GM19452 (cell line): ENCODE results near the gene KLHL14.

Experiments
- ATAC-seq: cut with Tn5 transposase; IDR thresholded peaks from one replicate; pipeline ENCODE4 v1.9.1; 2021; ENCODE audit not compliant: unreplicated experiment

KLHL14 gene

GRCh38 chr18:32724071-32724749 lies 48.6 kb downstream of the KLHL14 start:
- no peak for ATAC-seq

GRCh38 chr18:32722279-32722678 lies 50.5 kb downstream of the KLHL14 start:
- no peak for ATAC-seq

DNA sequence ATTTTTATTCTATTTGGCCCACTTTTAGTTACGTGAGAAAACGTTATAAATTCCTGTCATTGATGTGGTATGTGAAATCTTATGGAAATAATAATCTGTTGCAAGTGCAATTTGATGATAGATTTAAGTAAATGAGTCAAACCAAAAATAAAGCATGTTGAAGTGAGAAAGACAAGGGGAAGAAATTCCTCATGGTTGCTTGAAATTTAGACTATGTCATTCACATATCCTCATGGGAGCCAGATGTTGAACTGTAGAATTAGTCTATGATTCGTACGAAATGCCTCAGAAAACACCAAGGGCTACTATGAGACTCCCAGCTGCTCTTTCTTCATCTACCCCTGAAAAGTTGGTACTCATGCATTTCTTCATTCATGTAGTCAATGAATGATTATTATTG lies 55.7 kb downstream of the KLHL14 start:
- no peak for ATAC-seq

GRCh38 chr18:32714571-32715148 lies 58.2 kb downstream of the KLHL14 start:
- ATAC-seq = peak; percentile 95

DNA sequence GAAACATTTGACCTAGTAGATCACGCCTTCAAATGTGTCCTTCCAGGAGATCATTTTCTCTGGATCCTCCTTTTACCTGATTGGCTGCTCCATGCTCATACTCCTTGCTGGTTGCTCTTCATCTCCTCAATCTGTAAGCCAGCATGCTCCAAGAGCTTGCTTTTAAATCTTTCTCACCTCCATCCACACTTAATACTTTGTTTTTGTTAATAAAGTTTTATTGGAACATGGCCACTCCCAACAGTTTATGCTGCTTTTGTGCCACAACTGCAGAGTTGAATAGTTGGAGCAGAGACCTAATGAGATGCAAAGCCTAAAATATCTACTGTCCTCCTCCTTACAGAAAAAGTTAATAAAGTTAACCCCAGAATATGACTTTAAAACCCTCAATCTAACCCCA lies 60.0 kb downstream of the KLHL14 start:
- ATAC-seq = no peak

- no peak for ATAC-seq
Observed at GRCh38 chr18:32711862-32712261, 61.0 kb downstream of the KLHL14 start.

DNA sequence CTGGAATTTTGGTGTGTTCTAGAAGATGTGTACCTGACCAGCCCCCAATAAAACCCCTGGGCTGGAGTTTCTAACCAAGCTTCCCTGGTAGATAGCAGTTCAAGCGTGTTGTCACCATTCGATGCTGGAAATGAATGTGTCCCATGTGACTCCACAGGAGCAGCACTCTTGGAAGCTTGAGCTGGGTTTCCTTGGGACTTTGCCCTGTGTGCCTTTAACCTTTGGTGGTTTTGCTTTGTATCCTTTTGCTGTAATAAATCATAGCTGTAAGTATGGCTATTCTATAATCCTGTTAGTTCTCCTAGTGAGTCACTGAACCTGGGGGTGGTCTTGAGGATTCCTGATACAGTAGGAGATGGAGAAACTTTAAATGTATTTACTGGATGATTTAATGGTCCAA lies 65.2 kb downstream of the KLHL14 start:
- ATAC-seq = no peak

DNA sequence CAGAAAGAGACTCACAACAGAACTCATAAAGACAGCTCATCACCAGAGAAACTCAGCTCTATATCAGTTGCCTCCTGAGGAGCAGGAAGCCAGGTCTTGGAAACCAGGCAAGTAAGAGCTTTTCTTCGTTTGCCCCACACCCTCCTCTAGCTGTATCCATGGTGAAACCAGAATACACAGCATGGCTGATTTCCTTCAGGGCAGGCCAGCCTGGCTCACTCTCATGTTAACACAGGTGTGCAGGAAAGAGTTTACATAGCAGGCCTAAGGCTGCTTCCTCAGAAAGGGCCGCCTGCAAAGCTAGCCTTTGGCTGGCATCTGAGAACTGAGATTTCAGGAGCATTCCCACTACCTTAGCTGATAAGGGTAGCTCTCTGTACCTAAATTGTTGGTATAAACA lies 65.7 kb downstream of the KLHL14 start:
- ATAC-seq = no peak

- ATAC-seq = no peak
Observed at GRCh38 chr18:32701313-32701712, 71.5 kb downstream of the KLHL14 start.

DNA sequence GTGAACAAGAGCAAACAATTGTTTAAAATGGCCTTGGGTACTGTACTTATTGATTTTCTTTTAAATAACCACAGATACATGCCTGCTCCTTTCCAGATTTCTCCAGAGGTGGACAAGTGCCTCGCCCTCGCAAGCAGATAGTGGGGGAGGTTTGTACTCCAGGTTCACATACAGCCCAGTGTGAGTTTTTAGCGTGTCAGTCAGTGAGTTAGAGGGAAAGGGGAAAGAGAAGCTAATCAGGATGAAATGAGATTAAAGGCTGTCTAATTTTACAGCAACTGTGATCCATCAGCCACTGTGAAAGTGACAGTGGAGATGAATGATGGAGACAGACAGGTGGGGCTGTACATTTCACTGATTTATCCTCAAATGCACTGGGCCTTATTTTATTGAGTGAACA lies 74.7 kb downstream of the KLHL14 start:
- no peak for ATAC-seq

- ATAC-seq = no peak
Observed at GRCh38 chr18:32696376-32696775, 76.4 kb downstream of the KLHL14 start.

- ATAC-seq = no peak
Observed at GRCh38 chr18:32695534-32695933, 77.3 kb downstream of the KLHL14 start.

DNA sequence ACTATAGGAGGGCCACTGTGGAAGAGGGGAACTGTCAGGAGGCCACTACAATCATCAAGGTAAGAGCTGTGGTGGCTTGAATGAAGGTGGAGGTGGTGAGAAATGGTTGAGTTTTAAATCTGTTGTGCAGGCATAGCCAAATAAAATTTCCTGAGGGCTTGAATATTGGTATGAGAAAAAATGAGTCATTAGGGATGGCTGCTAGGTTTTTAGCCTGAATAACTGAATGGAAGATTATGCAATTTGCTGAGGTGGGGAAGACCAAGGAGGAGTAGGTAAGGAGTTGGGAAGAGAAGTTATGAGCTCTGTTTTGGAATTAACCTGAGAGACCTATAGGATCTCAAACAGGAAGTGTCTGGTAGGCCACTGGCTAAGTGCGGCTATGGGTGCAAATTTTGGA lies 84.0 kb downstream of the KLHL14 start:
- ATAC-seq = no peak

GRCh38 chr18:32684940-32685339 lies 87.9 kb downstream of the KLHL14 start:
- ATAC-seq = no peak

DNA sequence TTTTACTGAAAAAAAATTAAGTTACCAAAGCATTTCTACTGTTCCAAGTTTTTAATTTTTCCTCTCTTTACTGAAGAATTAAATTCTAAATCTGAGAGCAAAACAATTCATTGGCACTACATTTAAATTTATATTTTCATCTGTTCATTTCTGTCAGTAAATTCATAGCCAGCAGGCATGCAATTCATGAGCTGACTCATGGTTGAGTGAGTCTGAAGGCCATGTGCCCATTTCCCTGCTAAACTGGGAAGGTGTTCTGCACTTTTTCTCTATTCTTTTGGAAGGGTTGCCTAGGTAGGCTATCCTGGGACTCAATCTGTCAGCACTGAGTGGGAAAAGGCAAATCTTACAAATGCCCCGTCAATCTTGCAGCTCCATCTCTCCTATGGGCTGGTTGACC lies 88.7 kb downstream of the KLHL14 start:
- no peak for ATAC-seq

DNA sequence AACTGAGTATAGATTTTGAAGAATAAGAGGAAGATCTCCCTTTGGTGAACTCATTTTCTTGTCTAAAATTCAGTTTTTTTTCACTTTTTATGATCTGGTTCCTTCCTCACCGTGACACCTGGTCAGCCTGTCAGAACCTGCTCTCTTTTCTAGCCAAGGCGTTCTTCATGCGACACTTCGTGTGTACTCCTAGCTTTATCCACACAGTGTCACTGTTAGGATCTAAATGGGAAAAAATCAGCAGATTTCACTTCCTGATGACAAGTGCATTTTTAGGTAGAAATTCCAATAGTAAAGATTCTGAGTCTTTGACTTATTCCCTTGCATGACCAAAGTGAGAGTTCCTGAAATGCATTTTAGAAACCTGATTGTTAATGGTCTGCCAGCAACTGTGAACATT lies 89.8 kb downstream of the KLHL14 start:
- no peak for ATAC-seq

DNA sequence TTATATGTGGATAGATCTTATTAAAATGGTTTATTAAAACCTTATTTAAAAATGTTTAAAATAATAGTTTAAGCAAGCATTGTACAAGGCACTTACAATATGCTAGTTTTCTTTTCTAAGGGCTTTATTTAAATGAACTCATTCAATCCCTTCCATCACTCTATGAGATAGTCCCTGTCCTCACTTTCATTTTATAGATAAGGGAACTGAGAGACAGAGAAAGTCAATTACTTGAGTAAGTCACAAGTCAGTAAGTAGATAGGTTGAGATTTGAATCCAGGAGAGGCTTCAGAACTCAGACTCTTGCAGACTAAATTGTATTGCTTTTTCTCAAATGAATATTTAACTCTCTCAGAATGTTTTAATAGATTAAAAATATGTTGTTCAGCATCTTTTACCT lies 95.2 kb downstream of the KLHL14 start:
- no peak for ATAC-seq

GRCh38 chr18:32674491-32674890 lies 98.3 kb downstream of the KLHL14 start:
- ATAC-seq = no peak

GRCh38 chr18:32672398-32672797 lies 100.4 kb downstream of the KLHL14 start:
- no peak for ATAC-seq

- no peak for ATAC-seq
Observed at GRCh38 chr18:32670727-32671126, 102.1 kb downstream of the KLHL14 start.

- no peak for ATAC-seq
Observed at GRCh38 chr18:32669549-32670165, 103.2 kb downstream of the KLHL14 start.

DNA sequence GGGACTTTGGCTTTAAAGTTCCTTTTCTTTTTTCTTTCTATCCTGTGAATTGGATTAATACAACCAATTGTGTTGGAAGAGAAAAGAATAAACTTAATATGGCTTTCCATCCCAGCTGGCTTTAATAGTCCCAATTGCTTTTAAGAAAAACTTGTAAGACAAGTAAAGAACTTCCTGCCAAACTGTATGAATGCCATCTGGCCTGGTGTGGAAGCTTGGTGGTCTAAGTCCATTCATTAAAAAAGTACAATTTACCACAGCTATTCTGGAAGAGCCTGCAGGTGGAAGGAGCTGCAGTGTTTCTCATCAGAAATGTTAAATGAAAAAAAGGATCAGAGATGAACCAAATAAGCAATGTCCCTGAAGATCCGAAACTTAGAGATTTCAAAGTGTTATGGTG lies 103.9 kb downstream of the KLHL14 start:
- ATAC-seq = no peak
